Left kidney (tissue), 2 donors: Measurements from ENCODE around the gene MMEL1. TPM values are rescaled to one million over a fixed set of nuclear protein-coding genes. Genes with fewer than 3 reads are reported as not detected.

Source experiments
- DNase-seq: peaks from one replicate; pipeline ENCODE4 v3.0.0-alpha.2; 2013
- polyA plus RNA-seq: library from polyadenylated mRNA; unstranded; fragments of 120-200 nt; gene quantifications from one replicate; pipeline ENCODE4 v1.2.1, GENCODE V29; 2013; ENCODE audit not compliant: insufficient read length

The MMEL1 gene
- polyA plus RNA-seq, 1 donor, result 1.6 TPM

- no peak for DNase-seq
Observed at GRCh38 chr1:2544093-2544874, 88.5 kb downstream of the MMEL1 start.

- DNase-seq, result no peak
Observed at GRCh38 chr1:2543543-2544092, 89.2 kb downstream of the MMEL1 start.

- DNase-seq, result no peak
Observed at GRCh38 chr1:2542246-2542915, 90.4 kb downstream of the MMEL1 start.

- DNase-seq, result no peak
Observed at GRCh38 chr1:2541619-2542245, 91.1 kb downstream of the MMEL1 start.

GRCh38 chr1:2540816-2541492 lies 91.9 kb downstream of the MMEL1 start:
- no peak for DNase-seq

Other genes starting within 250 kb of the MMEL1 start
- 16.1 TPM for gene MORN1, start 241.5 kb downstream of the MMEL1 start, polyA plus RNA-seq
- 129 TPM for gene RER1, start 241.2 kb downstream of the MMEL1 start, polyA plus RNA-seq
- gene PEX10, start 220.5 kb downstream of the MMEL1 start, polyA plus RNA-seq, result 21.5 TPM
- 0.80 TPM for gene PLCH2, start 156.7 kb downstream of the MMEL1 start, polyA plus RNA-seq
- 27.5 TPM for gene PANK4, start 106.4 kb downstream of the MMEL1 start, polyA plus RNA-seq
- gene HES5, start 102.8 kb downstream of the MMEL1 start, polyA plus RNA-seq, result not detected
- gene TNFRSF14, start 76.6 kb downstream of the MMEL1 start, polyA plus RNA-seq, result 17.8 TPM
- 35.4 TPM for gene PRXL2B, start 46.2 kb downstream of the MMEL1 start, polyA plus RNA-seq
- gene TTC34, start 168.7 kb upstream of the MMEL1 start, polyA plus RNA-seq, result 1.3 TPM